Inflammatory macrophage treated with lipopolysaccharide for 4 hours (primary cell): ENCODE measurements around the gene LINGO4.
A peak's percentile ranks its signal among the peaks of the same experiment; 100 is the strongest.

ENCODE experiments used
- DNase-seq: peaks from one replicate; pipeline ENCODE4 v3.0.0-alpha.2; 2020

The LINGO4 gene, protein sequence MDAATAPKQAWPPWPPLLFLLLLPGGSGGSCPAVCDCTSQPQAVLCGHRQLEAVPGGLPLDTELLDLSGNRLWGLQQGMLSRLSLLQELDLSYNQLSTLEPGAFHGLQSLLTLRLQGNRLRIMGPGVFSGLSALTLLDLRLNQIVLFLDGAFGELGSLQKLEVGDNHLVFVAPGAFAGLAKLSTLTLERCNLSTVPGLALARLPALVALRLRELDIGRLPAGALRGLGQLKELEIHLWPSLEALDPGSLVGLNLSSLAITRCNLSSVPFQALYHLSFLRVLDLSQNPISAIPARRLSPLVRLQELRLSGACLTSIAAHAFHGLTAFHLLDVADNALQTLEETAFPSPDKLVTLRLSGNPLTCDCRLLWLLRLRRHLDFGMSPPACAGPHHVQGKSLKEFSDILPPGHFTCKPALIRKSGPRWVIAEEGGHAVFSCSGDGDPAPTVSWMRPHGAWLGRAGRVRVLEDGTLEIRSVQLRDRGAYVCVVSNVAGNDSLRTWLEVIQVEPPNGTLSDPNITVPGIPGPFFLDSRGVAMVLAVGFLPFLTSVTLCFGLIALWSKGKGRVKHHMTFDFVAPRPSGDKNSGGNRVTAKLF

DNA sequence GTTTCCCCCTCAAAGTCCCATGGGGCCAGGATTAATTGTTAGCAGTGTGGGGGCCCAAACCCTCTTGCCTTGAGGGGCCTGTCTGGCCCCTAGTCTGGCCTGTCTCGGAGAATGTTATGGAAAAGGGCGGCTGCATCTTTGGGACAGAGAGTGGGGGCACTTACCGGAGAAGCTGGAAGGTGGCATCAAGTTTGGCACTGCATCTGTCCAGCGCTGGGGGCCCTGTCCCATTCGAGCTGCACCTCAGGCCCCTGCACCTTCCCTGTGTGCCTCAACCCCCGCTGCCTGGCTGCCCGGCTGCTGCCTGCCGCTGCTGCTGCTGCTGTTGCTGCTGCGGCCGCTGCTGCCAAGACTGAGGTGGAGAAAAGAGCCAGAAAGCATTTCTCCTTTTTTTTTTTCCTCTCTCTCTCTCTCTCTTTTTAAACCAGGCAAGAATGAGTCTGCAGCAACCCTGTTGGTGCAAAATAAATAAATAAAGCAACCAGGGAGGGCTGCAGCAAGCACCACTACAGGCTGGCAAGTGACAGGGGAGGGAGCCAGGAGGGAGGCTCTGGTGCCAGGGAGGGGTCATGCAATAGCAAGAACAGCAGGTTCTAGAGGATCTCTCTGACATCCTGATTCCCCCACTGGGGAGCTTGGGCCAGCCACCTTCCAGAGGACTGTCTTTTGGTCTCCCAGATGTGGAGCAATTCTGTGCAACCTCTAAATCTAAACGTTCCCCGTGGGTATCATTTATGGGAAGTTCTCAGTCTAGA is at the start of gene LINGO4:
Gene LINGO4 (minus strand): TSS at position 354 of the 755 bp plus-strand sequence. CDS start 2,715 bp downstream, outside the sequence.
- no peak for DNase-seq

DNA sequence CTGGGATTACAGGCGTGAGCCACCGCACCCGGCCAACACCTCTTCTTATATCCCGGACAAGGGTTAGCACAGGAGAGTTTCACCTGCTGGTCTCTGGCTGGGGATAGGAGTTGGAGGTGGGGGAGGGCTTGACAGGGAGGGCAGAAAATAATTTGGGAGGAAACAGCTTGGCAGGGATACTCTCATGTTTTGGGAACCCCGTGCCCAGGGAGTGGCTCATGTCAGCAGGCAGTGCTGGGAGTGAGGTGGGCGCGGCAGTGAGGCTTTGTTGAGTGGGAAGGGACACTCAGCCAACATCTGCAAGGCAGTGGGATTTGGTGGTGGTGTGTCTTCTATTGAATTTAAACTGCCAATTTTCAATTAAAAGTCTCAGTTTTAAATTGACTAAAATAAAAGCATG is 49.4 kb upstream of the LINGO4 start:
- DNase-seq, result no peak

DNA sequence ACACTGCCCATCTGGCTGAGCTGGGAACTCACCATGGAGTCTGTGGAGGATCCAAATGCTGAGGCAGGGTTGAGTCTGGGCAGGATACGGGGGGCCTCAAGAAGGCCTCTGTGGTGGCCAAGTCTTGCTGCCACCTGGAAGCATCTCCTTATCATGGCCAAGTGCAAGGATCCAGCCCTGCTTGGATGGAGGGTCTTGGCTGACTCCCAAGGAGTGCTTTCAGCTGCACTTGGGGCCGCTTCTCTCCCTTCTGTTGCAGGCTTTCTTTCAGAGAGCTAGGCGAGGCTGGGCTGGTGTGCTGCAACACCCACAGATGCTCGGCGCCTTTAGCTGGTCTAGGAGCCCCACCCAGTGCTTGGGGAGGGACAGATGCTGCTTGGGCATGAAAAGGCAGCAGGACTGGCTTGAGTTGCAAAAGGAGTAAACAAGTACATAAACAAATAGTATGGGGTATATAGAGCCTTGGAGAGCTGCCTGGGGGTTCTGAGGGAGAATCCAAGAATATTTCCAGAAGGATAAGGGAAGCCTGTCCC is 48.3 kb upstream of the LINGO4 start, which contains the start of gene THEM5:
Gene THEM5 (minus strand): TSS at position 302 of the 533 bp plus-strand sequence. CDS start 147 bp downstream, at position 155.
- DNase-seq, result no peak

DNA sequence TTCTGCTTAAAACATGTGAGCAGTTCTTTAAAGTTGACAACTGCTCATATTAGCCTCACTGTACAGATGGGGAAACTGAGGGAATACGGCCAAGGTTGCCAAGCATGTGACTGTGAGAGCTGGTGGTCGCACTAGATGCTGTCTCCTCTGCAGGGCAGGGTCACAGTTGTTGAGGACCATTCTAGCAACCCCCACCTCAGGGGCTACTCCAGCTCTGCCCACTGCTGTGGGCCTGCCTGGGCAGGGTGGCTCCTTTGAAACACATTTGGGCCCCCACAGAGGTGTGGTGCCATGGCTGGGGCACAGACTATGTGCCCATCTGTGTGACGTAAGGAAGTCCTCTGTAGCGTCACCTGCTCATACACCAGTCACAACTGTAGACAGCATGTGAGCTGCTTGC is 47.5 kb upstream of the LINGO4 start:
- no peak for DNase-seq

DNA sequence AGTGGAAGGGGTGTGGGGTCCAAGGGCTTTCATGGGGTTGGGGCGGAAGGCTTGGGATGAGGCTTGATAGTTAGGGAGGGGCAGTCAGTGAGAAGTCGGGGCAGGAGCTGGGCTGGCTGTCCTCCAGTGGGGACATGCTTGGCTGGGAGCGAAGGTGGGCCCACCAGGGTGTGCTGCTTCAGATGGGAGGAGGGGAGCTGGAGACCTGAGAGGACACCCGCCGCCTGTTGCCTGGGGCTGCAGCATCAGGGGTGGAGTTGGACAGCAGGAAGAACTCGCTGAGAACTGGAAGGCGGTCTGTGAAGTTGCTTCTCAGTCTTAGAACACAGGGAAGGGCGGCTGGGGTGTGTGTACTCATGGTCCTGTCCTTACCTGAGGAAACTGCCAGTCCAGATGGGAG is 46.7 kb upstream of the LINGO4 start:
- no peak for DNase-seq

DNA sequence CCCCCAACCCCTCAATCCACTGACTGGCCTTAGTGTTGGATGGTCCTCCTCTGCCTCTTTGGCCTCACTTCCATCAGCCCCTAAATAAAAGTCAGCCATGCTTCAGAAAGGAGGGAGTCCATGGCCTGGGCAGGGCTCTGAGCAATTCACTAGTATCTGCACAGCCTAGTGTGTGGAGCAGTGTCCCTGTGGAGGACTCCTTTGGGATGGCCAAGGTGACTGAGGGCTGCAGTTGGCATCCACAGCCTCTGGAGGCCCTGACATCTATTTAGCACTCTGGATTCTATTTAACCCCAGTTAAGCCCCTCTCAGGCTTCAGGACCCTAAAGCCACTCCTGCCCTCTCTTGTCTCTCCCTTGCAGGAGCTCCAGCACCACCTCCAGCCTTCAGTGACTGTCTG is 44.7 kb upstream of the LINGO4 start:
- DNase-seq, result no peak

DNA sequence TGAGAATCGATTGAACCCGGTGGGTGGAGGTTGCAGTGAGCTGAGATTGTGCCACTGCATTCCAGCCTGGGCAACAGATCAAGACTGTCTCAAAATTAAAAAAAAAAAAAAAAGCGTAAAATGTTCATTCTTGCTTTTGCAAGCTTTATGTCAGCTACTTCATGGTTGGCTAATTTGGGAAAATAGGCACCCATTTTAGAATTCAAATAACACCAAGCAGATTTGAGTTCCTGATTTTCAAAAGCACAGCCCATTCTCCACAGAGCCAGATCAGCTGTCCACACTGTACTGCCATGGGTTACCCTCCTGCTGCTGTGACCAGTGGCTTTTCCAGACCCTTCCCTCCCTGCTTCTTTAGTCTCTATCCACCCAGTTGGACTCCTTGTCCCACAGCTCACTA is 43.9 kb upstream of the LINGO4 start:
- DNase-seq, result peak; percentile 33

DNA sequence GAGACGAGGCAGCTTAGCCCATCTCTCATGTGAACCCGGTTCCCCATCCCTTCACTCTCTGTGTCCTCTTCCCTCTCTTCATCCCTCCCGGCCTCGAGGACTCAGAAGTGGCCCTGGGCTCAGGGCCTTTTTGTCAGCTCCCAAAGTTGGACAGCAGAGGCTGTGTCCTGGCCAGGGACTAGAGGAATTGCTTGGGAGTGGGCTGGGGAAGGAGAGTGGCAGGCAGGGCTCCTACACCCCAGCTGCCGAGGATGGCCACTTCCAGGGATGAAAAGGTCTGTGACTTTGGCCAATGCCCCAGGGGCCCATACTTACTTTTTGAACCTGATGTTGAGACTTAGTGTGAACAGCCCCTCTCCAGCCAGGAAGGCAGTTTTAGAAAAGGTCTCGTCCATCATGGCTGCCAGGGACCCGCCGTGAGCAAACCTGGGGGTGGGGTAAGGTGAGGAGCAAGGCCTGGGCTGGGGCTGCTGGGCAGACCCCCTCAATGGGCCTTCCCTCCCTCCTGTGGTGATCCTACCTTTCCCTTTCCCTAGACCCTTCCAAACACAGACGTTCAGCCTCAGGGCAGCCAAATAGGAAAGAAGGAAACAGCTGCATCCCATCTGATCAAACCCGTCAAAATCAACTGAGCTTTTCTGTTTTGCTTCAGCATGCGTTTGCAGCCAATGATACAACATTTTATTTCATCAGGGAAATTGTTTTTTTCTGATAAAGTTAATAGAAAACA is 42.8 kb upstream of the LINGO4 start:
- DNase-seq, result no peak

DNA sequence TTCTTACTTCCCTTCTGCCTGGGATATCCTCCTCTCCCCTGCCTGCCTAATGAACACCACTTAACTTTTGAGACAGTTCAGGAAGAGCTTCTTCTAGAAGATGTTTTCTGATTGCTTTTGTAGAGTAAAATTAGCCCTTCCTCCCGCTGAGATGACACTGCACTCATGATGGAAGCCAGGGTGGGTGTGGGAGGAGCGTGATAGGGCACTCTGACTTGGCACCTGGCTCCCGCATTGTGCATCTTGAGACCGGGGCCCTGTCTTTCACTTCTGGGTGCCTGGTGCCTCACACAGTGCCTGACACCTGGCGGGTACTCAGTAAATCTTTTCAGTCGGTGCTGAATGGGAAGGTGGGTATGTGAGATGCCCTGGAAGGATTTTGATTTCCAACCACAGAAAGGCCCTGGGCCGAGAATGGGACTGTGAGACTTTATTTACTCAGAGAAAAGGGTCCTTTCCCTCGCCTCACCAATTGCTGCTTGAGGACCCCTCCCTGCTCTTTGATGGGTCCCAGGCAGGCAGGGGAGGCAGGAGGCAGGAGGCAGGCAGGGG is 41.5 kb upstream of the LINGO4 start:
- no peak for DNase-seq

DNA sequence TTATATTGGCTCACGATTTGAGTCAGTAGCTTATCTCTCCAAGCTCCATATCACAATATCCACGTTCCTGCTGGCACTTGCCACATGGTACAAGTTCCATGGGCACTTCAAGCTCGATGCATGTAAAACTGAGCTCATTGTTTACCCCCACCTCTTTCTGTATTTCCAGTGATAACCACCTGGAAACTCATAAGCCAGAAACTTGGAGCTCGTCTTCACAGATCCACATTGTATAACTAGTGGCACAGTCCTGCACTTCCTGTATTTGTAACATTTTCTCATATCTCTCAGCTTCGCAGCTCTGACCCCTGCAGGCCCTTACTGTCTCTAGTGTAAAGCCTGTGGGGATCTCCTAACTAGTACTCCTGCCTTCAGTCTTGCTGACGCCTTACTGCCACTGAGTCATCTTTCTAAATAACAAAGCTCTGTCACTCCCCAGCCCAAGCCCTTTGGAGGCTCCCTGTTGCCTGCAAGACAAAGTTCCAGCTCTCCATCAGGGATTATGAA is 40.9 kb upstream of the LINGO4 start:
- peak; percentile 30 for DNase-seq

DNA sequence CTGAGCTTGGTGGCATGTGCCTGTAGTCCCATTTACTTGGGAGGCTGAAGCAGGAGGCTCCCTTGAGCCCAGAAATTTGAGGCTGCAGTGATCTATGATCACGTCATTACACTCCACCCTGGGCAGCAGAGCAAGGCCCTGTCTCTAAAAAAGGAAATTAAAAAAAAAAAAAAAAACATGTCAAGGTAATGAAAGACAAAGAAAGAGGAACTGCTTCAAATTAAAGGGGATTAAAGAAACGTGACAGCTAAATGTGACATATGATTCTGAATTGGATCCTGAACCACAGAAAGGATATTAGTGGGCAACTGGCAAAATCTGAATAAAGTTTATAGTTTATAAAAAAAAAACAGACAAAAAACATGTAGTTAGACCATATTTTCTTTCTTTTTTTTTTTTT is 38.2 kb upstream of the LINGO4 start:
- DNase-seq, result no peak

DNA sequence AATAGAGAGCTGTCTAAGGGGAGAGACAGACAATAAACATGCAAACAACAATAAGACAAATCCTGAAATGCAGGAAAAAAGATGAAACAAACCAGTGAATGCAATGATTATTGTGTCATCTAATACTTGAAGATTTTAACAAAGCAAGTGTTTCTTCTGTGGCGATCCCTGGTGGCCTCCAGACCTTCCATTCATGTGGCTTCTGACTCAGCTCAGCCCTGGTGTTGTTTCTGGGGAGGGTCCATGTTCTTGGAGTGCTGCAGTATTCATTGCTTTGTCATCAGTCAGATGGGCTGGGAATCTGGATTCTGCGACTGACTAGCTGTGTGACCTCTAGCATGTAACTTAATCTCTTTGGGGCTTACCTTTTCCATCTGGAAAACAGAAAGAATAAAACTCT is 35.9 kb upstream of the LINGO4 start:
- DNase-seq, result no peak

DNA sequence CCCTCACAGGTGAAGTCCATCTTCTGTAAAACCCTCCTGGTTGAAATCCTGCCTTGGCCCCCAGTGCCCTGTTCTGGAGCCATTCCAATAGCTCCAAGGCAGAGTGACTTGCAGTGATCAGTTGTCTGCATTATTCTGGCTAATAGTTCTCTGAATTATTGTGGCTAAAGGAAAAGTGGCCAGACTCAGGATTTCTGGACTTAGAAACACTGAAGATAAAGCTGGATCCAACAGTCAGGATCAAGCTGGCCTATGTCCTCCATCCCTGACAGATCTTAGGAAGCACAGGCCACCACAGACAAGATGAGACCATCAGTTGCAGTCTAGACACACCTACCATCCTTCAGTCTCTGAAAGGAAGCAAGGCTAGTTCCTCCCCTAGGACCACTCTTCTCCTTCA is 35.2 kb upstream of the LINGO4 start:
- DNase-seq, result no peak

DNA sequence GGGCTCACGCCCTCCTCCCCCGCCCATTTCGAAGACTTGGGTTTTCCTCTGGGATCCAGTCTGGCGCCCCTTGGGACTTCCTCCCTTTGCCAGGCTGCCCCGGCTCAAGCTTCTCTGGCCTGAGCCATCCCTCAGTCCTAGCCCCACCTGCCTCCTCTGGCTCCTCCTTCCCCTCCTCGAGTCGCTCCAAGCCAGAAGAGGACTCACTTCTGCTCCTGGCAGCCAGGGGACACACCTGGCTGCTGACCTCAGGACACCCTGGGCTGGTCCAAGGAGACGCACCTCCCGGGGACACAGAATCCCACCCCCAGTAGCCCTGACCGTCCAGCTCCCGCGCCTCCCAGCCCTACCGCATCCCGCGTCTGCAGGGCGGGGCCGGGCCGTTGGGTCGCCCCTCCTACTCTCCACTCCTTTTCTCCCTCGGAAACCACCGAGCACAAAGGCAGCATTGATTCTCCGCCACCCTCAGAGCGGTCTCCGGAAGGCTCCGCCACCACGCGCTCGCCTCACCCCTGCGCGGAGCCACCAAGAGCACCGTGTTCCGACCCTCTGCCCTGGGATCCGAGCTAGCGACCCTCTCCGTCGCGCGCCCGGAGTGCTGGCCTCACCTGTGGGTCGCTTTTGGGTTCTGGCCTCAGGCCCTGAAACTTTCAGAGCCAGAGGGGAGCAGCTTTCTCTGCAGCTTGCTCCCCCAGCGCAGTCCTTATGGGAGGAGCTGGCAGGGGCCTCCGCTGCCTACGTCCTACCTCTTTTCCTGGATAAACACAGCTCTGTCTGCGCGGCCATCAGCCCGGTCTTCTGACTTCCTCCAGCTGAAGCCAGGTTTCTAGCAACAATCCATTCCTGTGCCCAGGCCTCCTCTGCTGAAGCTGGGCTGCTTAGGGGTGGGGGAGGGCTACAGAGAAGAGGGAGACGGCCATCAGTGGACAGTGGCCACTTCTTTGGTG is 34.5 kb upstream of the LINGO4 start, which contains the start of gene C2CD4D:
Gene C2CD4D (minus strand): TSS at position 364 of the 947 bp plus-strand sequence. CDS start 831 bp downstream, outside the sequence.
- DNase-seq, result no peak

DNA sequence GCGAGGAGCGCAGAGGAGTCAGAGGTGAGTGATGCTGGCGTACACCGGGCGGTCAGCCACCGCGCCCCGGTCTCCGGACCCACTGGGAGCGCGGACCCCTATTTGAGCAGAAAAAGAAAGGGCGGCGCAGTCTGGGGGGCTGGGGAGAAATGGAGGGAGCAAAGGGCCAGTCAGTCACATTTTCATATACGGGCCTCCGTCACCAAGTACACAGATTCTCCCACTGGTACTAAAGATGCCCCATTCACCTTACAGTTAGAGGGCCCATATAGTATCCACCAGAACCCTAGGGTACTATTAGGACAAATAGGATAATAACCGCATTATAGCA is 33.8 kb upstream of the LINGO4 start:
- DNase-seq, result no peak

DNA sequence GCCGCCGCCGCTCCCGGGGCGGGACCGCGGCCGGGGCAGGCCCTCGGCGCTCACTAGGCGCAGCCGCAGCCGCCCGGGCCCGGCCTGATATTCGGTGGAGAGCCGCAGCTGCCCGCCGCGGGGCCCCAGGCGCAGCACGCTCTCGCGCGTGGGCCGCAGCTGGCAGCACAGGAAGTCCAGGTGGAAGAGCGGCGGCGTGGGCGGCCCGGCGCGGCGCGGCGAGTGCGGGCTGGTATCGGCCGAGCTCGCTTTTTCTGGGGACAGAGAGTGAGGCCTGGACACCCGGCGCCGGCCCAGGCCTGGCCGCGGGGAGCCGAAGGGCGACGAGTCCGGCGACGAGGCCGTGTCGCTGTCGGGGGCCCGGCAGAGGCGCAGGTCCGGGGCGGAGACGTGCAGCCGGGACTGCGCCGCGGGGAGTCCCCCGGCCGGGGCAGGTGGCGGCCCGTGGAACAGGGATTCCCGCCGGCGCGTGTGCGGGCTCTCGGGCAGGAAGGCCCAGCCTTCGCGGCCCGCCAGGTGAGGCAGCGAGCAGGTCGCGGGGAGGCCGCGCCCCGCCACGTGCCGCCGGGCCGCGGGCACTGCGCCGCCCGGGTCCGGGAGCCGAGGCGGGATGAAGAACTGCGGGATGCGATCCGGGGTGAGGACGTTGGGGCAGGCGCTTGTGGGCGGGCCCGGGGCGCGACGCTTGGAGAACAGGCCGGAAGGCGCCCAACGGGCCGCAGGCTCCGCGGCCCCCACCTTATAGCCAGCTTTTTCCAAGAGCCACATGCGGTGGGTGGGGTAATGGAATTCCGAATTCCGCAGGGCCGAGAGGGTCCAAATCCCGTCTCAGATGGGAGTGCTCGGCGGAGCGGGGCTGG is 33.2 kb upstream of the LINGO4 start:
- DNase-seq, result no peak

DNA sequence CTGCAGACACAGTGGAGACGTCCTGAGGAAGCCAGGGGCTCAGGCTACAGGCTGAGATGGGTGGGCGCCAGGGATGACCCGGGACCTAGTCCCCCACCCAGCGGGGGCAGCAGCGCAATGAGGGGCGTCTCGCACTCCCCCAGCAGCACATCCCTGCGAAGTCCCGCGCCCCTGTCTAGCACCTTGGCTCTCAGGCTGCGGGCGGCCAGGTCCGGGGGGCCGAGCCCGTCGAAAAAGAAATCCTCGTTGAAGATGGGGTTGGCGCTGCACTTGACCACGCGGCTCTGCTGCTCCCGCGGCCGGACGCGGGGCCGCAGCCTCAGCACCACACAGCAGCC is 32.6 kb upstream of the LINGO4 start:
- DNase-seq, result no peak

DNA sequence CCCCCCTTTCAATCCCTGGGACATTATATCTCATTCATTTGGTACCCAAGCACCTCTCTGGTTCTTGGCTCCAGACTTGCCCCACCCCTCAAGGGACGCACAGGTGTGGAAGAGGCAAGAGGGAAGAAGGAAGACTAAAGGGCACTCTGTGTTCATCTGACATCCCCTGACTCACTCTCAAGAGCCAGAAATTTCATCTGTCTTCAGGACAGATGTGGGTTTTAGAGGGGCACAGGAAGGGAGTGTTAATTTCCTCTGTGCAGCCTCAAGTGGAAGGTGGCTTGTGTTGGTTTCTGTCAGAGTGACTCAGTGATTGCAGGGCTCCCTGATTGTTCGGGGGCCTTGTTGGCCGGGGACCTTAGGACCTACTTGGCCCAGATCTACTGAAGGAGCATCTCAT is 32.0 kb upstream of the LINGO4 start:
- no peak for DNase-seq

DNA sequence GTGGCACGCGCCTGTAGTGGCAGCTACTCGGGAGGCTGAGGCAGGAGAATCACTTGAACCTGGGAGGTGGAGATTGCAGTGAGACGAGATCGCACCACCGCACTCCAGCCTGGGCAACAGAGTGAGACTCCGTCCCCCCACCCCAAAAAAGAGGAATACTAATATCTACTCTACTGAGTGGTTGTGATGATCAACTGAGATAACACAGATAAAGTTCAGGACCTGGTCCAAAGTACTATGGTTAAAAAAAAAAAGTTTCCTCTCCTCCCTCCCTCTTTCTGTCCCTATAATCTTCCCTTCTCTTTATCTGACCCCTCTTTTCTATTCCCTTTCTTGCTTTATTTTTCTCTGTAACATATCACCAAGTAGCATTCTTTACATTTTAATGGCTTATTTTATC is 30.4 kb upstream of the LINGO4 start:
- no peak for DNase-seq

DNA sequence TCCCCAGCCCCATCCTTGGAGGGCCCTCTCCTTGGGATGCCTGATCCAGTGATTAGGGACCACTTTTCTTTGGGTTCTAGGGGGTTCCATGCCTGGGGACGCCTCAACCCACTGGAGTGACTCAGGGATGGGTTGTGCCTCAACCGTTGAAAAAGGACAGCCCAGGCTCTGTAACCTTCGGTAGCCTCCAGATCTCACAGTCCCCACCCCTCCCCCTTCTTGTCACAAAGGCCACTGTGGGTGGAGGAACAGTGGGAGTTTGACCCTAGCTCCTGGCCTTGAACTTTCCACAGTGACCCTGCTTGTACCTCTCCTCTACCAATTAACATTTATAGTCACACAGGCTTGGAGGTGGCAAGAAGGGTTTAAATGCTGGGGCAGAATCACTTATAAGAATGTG is 29.0 kb upstream of the LINGO4 start:
- no peak for DNase-seq
